Pancreas (tissue), 10 donors: ENCODE measurements around the gene PTK7. TPM values are rescaled to one million over a fixed set of nuclear protein-coding genes. Genes with fewer than 3 reads are reported as not detected.
"Not testable (repeated sequence)": the region's sequence is repeated elsewhere in the genome, so short reads cannot be mapped to it uniquely, and the experiment has no call there.

Source experiments
- ATAC-seq, 4 donors: fragments of 200-7000 bp; cut with Tn5 transposase; one replicate each; pipeline versions ENCODE4 v1.8.0 to v1.9.1; 2020; ENCODE audit warnings: mild to moderate bottlenecking in 4 of 4, moderate library complexity in 4 of 4
- DNase-seq, 6 donors: peaks; one replicate each; pipeline ENCODE4 v3.0.0-alpha.2; 2020
- FAIRE-seq: peaks from 2 replicates; lab custom pipeline; 2012; peaks lifted over from hg19 to GRCh38; lab: Jason Lieb, UNC
- H3K27ac ChIP-seq, 4 donors: fragments of 200-600 bp; sonication (generic); 1 replicate in 3 of 4; 2 replicates in 1 of 4; pipeline versions ENCODE4 v1.5.0 to v1.8.0; 2020
- H3K27me3 ChIP-seq, 4 donors: fragments of 200-600 bp; one replicate each; pipeline ENCODE4 v1.8.0; 2021
- H3K36me3 ChIP-seq, 3 donors: fragments of 200-600 bp; sonication (generic) in 1 of 3; one replicate each; pipeline versions ENCODE4 v1.5.0 to v1.8.0; 2020 to 2021
- H3K4me1 ChIP-seq, 3 donors: fragments of 200-600 bp; one replicate each; pipeline ENCODE4 v1.8.0; 2021
- H3K4me3 ChIP-seq, 4 donors: fragments of 200-600 bp; sonication (generic) in 2 of 4; one replicate each; pipeline versions ENCODE4 v1.5.0 to v1.8.0; 2020 to 2021
- H3K9me3 ChIP-seq, 4 donors: fragments of 200-600 bp; one replicate each; pipeline ENCODE4 v1.8.0; 2021
- WGBS, 2 donors: extraction: QIAGEN DNeasy Blood & Tissue Kit; methylation state at CpG; one replicate each; pipeline ENCODE4 v1.1.7; 2013; 5-methylcytosine and 5-hydroxymethylcytosine counted together
- intact Hi-C, 3 donors: fragments of 100-400 bp; cut with DNase I; formaldehyde crosslinking; loops; one replicate each; pipeline versions ENCODE4 v1.11.1 to v1.14.2; 2022
- polyA plus RNA-seq, 2 donors: library from polyadenylated mRNA; stranded (reverse); fragments of 200-250 nt; gene quantifications; one replicate each; pipeline ENCODE4 v1.2.3, GENCODE V29; 2013
- total RNA-seq, 6 donors: library from RNA; stranded (reverse); fragmentation: NEBNext Ultra II Directional in 4 of 6; extraction: Animal tissue kit (Norgen Biotek cat#: 25700) in 4 of 6; gene quantifications; one replicate each; pipeline versions ENCODE4 v1.2.1 to v1.2.4, GENCODE V29; 2021 to 2023
- TF ChIP-seq, protein P1 (sequence below), 4 donors: fragments of 200-600 bp; sonication (generic) in 3 of 4; IDR thresholded peaks; one replicate each; pipeline versions ENCODE4 v1.5.0 to v1.8.0; 2021; ENCODE audit warnings: antibody characterized with exemption in 4 of 4
- donor health status: healthy with polysubstance abuse.
- donor health status: DM: no; HTN: no; CAD: no; lungs with moderate emphysema.
- donor health status: DM: no; HTN: no; CAD: no.
- donor health status: control.
- donor health status: control.
- donor health status: Bipolar disorder and iron deficiency.
- donor health status: DM: yes; HTN: yes; CAD: no.
- donor health status: DM: no; HTN: no; CAD: no.
- donor health status: DM: no; HTN: no; CAD: no.
- donor health status: DM: yes; HTN: yes; CAD: no.

Gene PTK7
- total and polyA plus RNA-seq, 8 donors: 9.8 to 44.2 (median 18.4) TPM

DNA sequence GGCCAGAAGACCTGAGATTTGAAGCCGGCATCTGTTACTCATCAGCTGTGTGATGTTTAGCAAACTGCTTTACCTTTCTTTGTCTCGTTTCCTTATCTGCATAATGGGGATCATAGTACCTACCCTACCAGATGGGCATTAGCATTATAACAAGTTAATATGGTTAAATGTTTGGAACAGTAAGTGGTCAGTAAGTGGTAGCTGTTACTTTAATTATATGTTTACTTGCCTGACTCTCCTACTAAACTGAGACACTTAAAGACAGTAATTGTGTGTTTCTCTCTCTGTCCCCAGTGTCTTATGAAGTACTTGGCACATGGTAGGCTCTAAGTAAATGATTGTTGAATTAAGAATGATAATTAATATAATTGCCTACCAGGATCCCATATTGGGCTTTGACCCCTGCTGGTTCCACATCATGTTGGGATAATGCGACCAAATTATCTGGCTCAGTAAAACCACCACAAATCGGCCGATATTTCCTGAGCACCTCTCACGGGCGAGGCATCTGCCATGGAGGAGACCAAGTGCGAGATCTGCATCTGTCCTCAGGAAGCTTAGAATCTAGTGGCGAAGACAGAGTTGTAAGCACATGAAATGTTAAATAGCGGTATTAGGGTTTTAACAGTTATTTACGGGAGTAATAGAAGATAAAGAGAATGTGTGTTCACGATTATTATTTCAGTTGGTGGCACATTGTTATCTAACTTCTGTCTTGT, 31.4 kb downstream of the PTK7 start:
- ATAC-seq (no peak), FAIRE-seq (no peak), DNase-seq (no peak)
- Histone ChIP-seq H3K9me3 (no peaks in the 10 kb centered on the region), H3K27ac (no peak overlapping the region), H3K4me1 (no peaks in the 10 kb centered on the region), H3K4me3 (no peak overlapping the region), H3K36me3 (no peaks in the 10 kb centered on the region), H3K27me3 (no peaks in the 10 kb centered on the region)
- intact Hi-C loops: no loop called here
- WGBS, 2 donors: 86 to 90% methylated on average over 12 of the region's 12 CpGs
- TF ChIP-seq, protein P1, sequence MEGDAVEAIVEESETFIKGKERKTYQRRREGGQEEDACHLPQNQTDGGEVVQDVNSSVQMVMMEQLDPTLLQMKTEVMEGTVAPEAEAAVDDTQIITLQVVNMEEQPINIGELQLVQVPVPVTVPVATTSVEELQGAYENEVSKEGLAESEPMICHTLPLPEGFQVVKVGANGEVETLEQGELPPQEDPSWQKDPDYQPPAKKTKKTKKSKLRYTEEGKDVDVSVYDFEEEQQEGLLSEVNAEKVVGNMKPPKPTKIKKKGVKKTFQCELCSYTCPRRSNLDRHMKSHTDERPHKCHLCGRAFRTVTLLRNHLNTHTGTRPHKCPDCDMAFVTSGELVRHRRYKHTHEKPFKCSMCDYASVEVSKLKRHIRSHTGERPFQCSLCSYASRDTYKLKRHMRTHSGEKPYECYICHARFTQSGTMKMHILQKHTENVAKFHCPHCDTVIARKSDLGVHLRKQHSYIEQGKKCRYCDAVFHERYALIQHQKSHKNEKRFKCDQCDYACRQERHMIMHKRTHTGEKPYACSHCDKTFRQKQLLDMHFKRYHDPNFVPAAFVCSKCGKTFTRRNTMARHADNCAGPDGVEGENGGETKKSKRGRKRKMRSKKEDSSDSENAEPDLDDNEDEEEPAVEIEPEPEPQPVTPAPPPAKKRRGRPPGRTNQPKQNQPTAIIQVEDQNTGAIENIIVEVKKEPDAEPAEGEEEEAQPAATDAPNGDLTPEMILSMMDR (IDR thresholded peaks at IDR 0.05): no peak

DNA sequence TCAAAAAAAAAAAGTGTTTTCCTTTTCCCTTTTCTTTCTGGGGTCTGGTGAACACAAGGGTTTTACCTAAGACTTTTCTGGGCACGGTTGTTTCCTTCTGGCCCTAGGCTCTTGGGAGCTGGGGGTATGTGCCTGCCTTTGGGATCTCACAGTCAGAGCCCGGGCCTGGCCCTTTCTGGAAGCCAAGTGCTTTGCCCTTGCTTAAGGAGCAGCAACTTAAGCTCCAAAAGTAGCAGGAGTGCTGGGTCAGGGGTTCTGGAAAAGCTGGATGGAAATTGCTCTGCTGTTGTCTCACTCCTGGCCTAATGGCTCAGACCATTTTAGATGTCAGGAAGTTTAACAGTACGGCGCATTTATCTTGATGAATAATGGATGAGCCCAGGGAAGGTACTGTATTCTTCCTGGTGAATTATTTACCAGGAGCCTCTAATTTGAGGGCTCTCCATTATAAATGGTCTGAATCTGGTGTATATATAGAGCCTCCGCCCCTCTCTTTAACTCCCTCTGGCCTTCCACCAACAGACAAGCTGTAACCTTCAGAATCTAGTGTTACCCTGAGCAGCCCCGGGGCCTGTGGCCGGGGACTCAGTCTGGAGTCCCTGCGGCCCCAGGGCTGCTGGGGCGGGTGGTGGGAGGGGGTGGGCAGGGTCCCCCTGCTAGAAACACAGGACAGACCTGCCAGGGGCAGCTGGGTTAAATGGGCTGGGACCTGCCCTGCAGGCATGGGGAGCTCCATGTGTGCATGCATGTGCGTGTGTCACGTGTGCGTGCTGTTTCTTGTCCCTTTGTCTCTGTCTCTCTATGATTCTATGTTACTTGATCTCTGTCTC, 37.5 kb downstream of the PTK7 start:
- Histone ChIP-seq H3K4me1 (no peaks in the 10 kb centered on the region), H3K27ac (peak overlapping the region in 3 of 4 donors; percentile 22 to 30 (median 24)), H3K36me3 (no peaks in the 10 kb centered on the region), H3K27me3 (no peaks in the 10 kb centered on the region), H3K4me3 (no peak overlapping the region), H3K9me3 (no peaks in the 10 kb centered on the region)
- WGBS, 2 donors: 71 to 73% methylated on average over 12 of the region's 12 CpGs
- peak in 3 of 4 donors; percentile 59 to 71 (median 61) for ATAC-seq
- intact Hi-C loops: no loop called here
- FAIRE-seq: no peak
- TF ChIP-seq, protein P1 (IDR thresholded peaks at IDR 0.05): no peak
- no peak for DNase-seq

DNA sequence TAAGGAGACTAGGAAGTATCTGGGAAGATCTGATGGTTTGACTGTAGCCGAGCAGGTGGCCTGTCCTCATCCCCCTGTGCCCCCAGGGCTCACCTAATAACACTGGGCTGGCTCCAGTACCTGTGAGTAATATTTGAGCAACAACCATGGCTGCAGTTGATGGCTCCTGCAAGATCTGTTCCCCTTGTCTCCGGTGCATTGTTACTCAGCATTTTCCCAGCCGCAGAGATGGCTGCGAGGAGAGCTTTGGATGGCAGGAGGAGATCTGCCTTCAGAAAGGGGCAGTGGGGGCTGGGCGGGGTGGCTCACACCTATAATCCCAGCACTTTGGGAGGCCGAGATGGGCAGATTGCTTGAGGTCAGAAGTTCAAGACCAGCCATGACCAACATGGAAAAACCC, 39.3 kb downstream of the PTK7 start:
- DNase-seq (no peak), ATAC-seq (no peak), FAIRE-seq (no peak)
- Histone ChIP-seq H3K4me1 (no peaks in the 10 kb centered on the region), H3K27me3 (no peaks in the 10 kb centered on the region), H3K27ac (no peak overlapping the region), H3K9me3 (no peaks in the 10 kb centered on the region), H3K4me3 (no peak overlapping the region), H3K36me3 (no peaks in the 10 kb centered on the region)
- WGBS, 2 donors: 85 to 91% methylated on average over 6 of the region's 6 CpGs
- intact Hi-C loops: no loop called here
- TF ChIP-seq, protein P1 (IDR thresholded peaks at IDR 0.05): no peak

- intact Hi-C loops, H3K4me3 ChIP-seq, H3K4me1 ChIP-seq, FAIRE-seq, H3K36me3 ChIP-seq, ATAC-seq, DNase-seq, H3K27ac ChIP-seq, H3K9me3 ChIP-seq, H3K27me3 ChIP-seq: not testable (repeated sequence)
- 86 to 97% methylated on average over 8 of the region's 8 CpGs for WGBS, 2 donors
Observed at GRCh38 chr6:43117466-43117865, 41.4 kb downstream of the PTK7 start.

GRCh38 chr6:43119482-43119881, 43.4 kb downstream of the PTK7 start:
- no peaks in the 10 kb centered on the region for H3K27me3 ChIP-seq
- H3K9me3 ChIP-seq: no peaks in the 10 kb centered on the region
- ATAC-seq (peak in 1 of 4 donors; percentile 18), DNase-seq (no peak), FAIRE-seq (no peak)
- 67 to 81% methylated on average over 4 of the region's 4 CpGs for WGBS, 2 donors
- no peak overlapping the region for H3K27ac ChIP-seq
- intact Hi-C loops: no loop called here
- TF ChIP-seq, protein P1 (IDR thresholded peaks at IDR 0.05): no peak
- H3K36me3 ChIP-seq: no peaks in the 10 kb centered on the region
- H3K4me1 ChIP-seq: no peaks in the 10 kb centered on the region
- H3K4me3 ChIP-seq: no peak overlapping the region
